Measurements from ENCODE around the gene STAT6.

Gene STAT6

DNA sequence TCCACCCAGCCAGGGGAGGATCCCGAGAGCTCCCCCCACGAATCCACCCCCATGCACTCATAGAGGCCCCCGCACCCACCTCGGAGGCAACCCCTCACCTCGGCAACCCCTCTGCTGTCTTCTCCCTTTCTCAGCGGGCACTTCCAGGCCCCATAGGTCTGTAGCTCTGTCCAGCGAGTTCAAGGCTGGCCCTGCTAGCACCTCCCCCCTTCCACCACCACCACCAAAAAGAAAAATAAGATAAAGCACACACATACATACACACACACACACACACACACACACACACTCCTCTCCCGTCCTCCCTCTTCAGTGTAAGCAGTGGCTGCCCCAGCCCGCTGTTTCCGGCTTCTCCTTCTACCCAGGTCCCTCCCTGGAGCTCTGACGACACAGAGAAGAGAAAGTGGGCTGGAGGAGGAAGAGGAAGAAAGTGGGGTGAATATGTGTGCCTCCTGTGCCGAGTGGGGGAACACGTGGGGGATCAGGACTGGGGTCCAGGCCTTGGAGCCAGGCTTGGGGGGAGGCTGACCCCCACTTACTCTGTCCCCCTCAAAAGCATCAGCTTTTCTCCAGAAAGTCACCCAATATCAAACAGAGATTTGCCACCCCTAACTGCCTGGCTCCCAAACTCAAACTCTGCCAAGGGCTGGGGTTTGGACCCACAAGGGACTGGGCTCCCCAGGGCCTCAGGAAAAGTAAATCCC lies at the start of gene STAT6:
Gene STAT6, minus strand, starts transcription at position 332 of the 704 bp plus-strand sequence. CDS start 3,084 bp downstream, outside the sequence.
- H3K4me1 ChIP-seq (ENCODE audit: insufficient read depth, low read length, poor library complexity, severe bottlenecking): peaks cover 17% of the 10 kb centered on the region
- H3K9ac ChIP-seq (ENCODE audit: low read depth, low read length, poor library complexity, severe bottlenecking): peak within 1 kb of the TSS; percentile 81
- H3K4me2 ChIP-seq (ENCODE audit: low read depth, low read length, poor library complexity, severe bottlenecking): peak within 1 kb of the TSS; percentile 85
- peaks cover 25% of the 10 kb centered on the region; the same call in 1 of the 2 replicates for H3K79me2 ChIP-seq (ENCODE audit: insufficient read depth, low read length)
- H3F3A ChIP-seq (ENCODE audit: low read depth): no peaks in the 10 kb centered on the region
- H3K9me2 ChIP-seq (replicated peaks; ENCODE audit: low read depth, low read length): no peaks in the 10 kb centered on the region
- no peaks in the 10 kb centered on the region for H4K20me1 ChIP-seq (ENCODE audit: insufficient read depth, low read length, poor library complexity, severe bottlenecking)
- no peaks in the 10 kb centered on the region; the same call in 1 of the 2 replicates for H3K36me3 ChIP-seq (ENCODE audit: insufficient read depth, low read length)
- peak within 1 kb of the TSS; percentile 67 for H2AFZ ChIP-seq (ENCODE audit: low read length)
- TF ChIP-seq CTCF (conservative IDR thresholded peaks at IDR 0.05; ENCODE audit: low read length): no peak
- TF ChIP-seq EZH2phosphoT487 (IDR thresholded peaks at IDR 0.05; ENCODE audit: borderline replicate concordance): no peak
- no peaks in the 10 kb centered on the region for H3K9me3 ChIP-seq (ENCODE audit: insufficient read depth, low read depth, low read length)
- no peaks in the 10 kb centered on the region for H3K27me3 ChIP-seq (ENCODE audit: insufficient read depth, low read length, poor library complexity, severe bottlenecking)
- H3K4me3 ChIP-seq (ENCODE audit: low read length, poor library complexity, severe bottlenecking): peak within 1 kb of the TSS; percentile 87

DNA sequence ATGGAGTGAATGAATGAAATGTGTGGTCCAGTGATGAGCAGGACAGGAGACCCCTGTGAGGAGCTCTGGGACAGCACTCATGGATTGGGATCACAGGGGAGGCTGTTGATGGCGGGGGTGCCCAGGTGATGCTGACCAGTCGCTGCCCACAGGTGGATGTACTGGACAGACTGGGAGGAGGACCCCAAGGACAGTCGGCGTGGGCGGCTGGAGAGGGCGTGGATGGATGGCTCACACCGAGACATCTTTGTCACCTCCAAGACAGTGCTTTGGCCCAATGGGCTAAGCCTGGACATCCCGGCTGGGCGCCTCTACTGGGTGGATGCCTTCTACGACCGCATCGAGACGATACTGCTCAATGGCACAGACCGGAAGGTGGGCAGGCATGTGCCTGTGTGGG lies 49.6 kb upstream of the STAT6 start:
- H3K4me1 ChIP-seq (ENCODE audit: insufficient read depth, low read length, poor library complexity, severe bottlenecking): peaks cover 16% of the 10 kb centered on the region
- no peaks in the 10 kb centered on the region for H3K79me2 ChIP-seq (ENCODE audit: insufficient read depth, low read length)
- no peaks in the 10 kb centered on the region for H3K9me2 ChIP-seq (replicated peaks; ENCODE audit: low read depth, low read length)
- TF ChIP-seq EZH2phosphoT487 (IDR thresholded peaks at IDR 0.05; ENCODE audit: borderline replicate concordance) (no peak), CTCF (conservative IDR thresholded peaks at IDR 0.05; ENCODE audit: low read length) (no peak)
- H3K4me3 ChIP-seq (ENCODE audit: low read length, poor library complexity, severe bottlenecking): no peak overlapping the region
- H3K4me2 ChIP-seq (ENCODE audit: low read depth, low read length, poor library complexity, severe bottlenecking): no peak overlapping the region
- no peaks in the 10 kb centered on the region for H3F3A ChIP-seq (ENCODE audit: low read depth)
- no peaks in the 10 kb centered on the region for H4K20me1 ChIP-seq (ENCODE audit: insufficient read depth, low read length, poor library complexity, severe bottlenecking)
- no peaks in the 10 kb centered on the region for H3K36me3 ChIP-seq (ENCODE audit: insufficient read depth, low read length)
- no peaks in the 10 kb centered on the region for H3K9me3 ChIP-seq (ENCODE audit: insufficient read depth, low read depth, low read length)
- no peak overlapping the region for H3K9ac ChIP-seq (ENCODE audit: low read depth, low read length, poor library complexity, severe bottlenecking)
- no peaks in the 10 kb centered on the region for H3K27me3 ChIP-seq (ENCODE audit: insufficient read depth, low read length, poor library complexity, severe bottlenecking)
- no peak overlapping the region for H2AFZ ChIP-seq (ENCODE audit: low read length)

DNA sequence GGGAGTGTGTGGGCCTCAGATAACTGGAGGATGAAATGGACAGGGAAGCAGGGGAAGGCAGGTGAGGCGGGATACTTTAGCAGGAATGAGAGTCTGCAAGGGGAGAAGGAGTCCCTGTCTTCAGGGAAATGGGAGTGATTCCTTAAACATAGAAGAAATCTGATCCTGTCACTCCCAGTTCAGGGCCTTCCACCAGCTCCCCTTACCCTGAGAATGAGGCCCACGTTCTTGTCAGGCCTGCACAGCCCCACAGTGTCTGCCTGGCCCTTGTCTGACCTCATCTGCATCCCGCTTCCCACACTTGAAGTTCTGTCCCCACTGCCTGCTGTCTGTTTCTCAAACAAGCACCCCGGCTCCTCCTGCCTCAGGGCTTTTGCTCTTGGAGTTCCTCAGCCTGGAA lies 48.9 kb upstream of the STAT6 start:
- Histone ChIP-seq H3K9me3 (ENCODE audit: insufficient read depth, low read depth, low read length) (no peaks in the 10 kb centered on the region), H3K36me3 (ENCODE audit: insufficient read depth, low read length) (no peaks in the 10 kb centered on the region), H2AFZ (ENCODE audit: low read length) (no peak overlapping the region), H4K20me1 (ENCODE audit: insufficient read depth, low read length, poor library complexity, severe bottlenecking) (no peaks in the 10 kb centered on the region), H3K9ac (ENCODE audit: low read depth, low read length, poor library complexity, severe bottlenecking) (no peak overlapping the region), H3K27me3 (ENCODE audit: insufficient read depth, low read length, poor library complexity, severe bottlenecking) (no peaks in the 10 kb centered on the region), H3K4me2 (ENCODE audit: low read depth, low read length, poor library complexity, severe bottlenecking) (no peak overlapping the region), H3K79me2 (ENCODE audit: insufficient read depth, low read length) (no peaks in the 10 kb centered on the region), H3K9me2 (replicated peaks; ENCODE audit: low read depth, low read length) (no peaks in the 10 kb centered on the region), H3K4me1 (ENCODE audit: insufficient read depth, low read length, poor library complexity, severe bottlenecking) (peaks cover 16% of the 10 kb centered on the region), H3F3A (ENCODE audit: low read depth) (no peaks in the 10 kb centered on the region), H3K4me3 (ENCODE audit: low read length, poor library complexity, severe bottlenecking) (no peak overlapping the region)
- TF ChIP-seq EZH2phosphoT487 (IDR thresholded peaks at IDR 0.05; ENCODE audit: borderline replicate concordance): no peak
- no peak for TF ChIP-seq CTCF (conservative IDR thresholded peaks at IDR 0.05; ENCODE audit: low read length)
